NCI-H2171 (cell line): ENCODE measurements around the gene RCAN2.

Experiments
- DNase-seq: peaks from one replicate; lab custom pipeline; 2025; lab: John Stamatoyannopoulos, UW

Gene RCAN2

GRCh38 chr6:46215213-46215612, 276.0 kb downstream of the RCAN2 start:
- DNase-seq: no peak

DNA sequence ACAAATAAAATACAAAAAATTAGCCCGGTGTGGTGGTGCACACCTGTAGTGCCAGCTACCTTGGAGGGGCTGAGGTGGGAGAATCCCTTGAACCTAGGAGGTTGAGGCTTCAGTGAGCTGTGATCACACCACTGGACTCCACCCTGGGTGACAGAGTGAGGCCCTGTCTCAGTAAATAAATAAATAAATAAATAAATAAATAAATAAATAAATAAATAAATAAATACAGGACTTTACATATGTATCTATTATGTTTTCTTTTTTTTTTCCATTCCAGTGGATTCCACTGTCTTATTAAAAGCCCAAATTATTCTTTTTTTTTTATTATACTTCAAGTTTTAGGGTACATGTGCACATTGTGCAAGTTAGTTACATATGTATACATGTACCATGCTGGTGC, 279.3 kb downstream of the RCAN2 start:
- no peak for DNase-seq

- no peak for DNase-seq
Observed at GRCh38 chr6:46210294-46210693, 281.0 kb downstream of the RCAN2 start.

DNA sequence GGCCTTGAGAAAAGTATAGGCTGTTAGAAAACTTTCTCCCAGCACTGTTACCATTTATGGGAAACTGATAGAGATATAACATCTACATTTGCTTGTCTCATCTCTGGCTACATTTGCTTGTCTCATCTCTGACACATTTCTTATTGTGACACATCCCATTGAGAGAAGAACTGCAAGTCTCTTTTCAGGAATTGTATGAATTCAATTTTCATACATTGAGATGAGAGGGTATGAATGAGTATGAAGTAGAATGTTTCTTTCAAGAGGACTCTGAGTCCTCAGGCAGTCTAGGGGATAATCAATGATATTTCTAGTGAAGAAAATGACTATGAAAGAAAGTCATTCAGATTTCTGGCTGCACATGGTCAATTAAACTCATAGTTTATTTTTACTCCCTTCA, 282.9 kb downstream of the RCAN2 start:
- no peak for DNase-seq

DNA sequence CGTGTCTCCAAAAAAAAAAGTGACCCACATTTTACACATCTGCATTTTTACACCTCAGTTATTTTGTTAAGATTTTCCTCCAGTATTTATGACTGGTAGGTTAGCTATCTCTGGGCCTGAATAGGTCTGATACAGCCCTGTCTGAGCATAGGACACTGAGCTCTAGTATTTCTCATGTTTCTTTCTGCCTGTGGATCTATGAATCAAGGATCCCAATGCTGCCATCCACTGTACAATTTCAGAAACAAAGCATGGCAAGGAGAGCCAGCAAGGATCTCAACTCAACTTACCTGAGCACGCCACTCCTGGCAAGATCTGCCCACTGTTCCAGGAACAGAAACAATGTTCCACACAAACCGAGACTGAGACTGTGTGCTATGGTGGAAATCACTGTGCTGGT, 284.1 kb downstream of the RCAN2 start:
- no peak for DNase-seq

DNA sequence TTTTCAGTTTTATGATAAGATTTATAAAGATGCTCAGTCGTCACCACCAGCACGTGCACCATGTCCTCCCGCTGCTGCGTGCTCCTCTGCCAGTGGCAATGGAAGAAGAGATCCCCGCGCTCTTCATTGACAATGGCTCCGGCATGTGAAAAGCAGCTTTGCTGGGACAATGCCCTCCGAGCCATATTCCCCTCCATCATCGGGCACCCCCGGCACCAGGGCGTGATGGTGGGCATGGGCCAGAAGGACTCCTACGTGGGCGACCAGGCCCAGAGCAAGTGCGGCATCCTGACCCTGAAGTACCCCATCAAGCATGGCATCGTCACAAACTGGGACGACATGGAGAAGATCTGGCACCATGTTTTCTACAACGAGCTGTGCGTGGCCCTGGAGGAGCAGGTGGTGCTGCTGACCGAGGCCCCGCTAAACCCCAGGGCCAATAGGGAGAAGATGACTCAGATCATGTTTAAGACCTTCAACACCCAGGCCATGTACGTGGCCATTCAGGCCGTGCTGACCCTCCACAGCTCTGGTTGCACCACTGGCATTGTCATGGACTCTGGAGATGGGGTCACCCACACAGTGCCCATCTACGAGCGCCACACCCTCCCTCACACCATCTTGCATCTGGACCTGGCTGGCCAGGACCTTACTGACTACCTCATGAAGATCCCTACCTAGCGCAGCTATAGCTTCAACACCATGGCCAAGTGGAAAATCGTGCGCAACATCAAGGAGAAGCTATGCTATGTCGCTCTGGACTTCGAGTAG, 286.2 kb downstream of the RCAN2 start:
- no peak for DNase-seq

DNA sequence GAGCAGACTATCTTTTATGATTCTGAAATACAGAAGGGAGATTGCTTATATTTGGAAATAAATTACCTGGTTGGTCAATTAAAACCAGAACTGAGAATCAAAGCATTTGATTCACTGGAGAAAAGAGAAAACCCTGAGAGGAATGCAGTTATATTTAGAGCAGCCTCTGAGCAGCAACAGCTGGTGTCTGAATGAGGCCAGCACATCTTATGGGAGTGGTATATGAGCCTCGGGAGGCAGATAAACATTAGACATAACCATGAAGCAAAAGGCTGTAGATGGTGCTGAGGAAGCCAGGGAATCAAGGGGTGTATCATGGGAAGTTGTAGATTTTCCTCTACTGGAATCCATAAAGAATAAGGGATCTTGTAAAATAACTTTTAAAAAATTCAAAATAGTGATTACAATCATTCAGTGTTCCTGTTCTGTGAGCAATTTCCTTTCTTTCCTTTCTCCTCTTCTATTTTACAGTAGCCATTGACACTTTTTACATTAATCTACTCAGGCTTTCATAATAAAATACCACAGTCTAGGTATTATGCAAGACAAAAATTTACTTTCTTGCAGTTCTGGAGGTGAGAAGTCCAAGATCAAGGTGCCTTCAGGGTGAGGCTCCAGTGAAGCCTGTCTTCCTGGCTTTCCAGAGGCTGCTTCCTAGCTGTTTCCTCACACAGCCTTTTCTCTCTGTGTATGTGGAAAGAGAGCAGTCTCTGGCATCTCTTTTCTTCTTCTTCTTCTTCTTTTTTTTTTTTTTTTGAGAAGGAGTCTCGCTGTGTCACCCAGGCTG, 287.7 kb downstream of the RCAN2 start:
- DNase-seq: no peak

GRCh38 chr6:46201702-46202101, 289.5 kb downstream of the RCAN2 start:
- no peak for DNase-seq

GRCh38 chr6:46199387-46199786, 291.9 kb downstream of the RCAN2 start:
- DNase-seq: no peak

DNA sequence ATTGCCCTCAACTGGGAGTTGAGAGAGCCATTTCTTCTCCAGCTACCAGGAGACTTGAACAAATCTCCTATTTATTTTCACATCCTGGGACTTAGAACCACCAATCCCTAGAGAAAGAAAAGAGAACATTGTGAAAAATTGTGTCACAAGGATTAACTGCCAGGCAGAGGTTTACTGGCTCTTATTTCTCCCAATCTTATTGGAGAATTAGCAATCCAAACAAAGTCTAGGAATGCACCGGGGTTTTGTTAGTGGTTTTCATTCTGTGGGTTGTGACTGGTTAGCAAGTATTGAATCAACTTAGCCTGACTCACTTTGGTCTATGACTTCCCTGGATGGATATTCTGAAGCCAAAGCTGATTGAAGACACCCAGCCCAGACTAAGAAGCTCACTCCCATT, 299.3 kb downstream of the RCAN2 start:
- no peak for DNase-seq

GRCh38 chr6:46190889-46191288, 300.4 kb downstream of the RCAN2 start:
- DNase-seq: no peak

DNA sequence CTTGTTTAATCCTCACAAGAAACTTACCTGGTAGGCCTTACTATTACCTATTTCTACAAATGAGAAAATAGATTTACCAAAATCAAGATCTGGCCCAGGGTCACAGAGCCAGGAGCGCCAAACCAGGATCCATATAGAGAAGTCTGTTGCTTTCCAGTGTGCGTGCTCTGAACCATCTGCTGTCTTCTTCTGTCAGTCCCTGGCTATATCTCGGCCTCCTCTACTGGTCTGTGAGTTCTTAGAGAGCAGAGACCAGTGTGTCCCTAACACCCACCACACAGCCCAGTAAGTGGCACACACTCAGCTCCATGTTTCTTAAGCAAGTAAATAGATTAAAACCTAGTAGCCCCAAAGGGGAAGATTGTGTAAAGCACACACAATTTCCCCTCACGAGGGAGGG, 301.5 kb downstream of the RCAN2 start:
- no peak for DNase-seq

- no peak for DNase-seq
Observed at GRCh38 chr6:46186583-46186982, 304.7 kb downstream of the RCAN2 start.

GRCh38 chr6:46184114-46184513, 307.1 kb downstream of the RCAN2 start:
- DNase-seq: no peak

GRCh38 chr6:46175976-46176375, 315.3 kb downstream of the RCAN2 start:
- no peak for DNase-seq

DNA sequence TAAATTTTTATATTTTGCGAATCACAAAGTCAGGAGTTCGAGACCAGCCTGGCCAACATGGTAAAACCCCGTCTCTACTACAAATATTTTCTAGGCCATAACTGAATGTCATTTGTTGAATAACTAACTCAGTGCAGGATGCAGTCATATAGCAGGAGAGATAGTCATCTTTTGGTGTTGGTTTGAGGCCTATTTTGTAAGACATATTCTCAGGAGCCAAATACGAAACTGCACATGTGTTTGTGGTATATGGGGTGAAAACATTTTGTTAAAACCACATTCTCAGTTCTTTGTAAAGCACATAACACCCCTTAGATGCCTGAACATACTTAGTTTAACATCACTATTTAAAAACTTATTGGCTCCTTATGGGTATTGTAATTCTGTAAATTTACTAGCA, 315.8 kb downstream of the RCAN2 start:
- no peak for DNase-seq

GRCh38 chr6:46174904-46175303, 316.3 kb downstream of the RCAN2 start:
- DNase-seq: no peak

DNA sequence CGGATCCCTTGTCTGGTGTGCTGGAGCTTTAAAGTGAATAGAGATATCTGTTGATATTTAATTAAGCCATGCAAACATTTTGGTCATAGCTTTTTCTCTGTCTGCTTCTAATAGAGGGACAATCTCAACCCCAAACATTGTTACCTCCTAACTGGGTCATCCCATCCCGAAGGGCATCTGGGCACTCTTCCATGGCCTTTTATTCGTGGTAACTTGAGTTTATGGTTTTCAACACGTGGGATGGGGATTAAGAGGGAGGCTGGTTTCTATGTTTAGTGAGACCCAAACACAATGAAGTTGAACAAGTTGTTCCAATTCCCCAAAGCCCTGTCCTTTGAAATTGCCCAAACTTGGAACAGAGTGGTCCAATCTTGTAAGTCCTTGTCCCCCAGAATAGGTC, 319.1 kb downstream of the RCAN2 start:
- no peak for DNase-seq
